Femur (tissue), 1 donor: ENCODE measurements around the gene UBAC1.

Experiments
- DNase-seq: peaks from one replicate; pipeline ENCODE4 v3.0.0-alpha.2; 2017

Gene UBAC1

DNA sequence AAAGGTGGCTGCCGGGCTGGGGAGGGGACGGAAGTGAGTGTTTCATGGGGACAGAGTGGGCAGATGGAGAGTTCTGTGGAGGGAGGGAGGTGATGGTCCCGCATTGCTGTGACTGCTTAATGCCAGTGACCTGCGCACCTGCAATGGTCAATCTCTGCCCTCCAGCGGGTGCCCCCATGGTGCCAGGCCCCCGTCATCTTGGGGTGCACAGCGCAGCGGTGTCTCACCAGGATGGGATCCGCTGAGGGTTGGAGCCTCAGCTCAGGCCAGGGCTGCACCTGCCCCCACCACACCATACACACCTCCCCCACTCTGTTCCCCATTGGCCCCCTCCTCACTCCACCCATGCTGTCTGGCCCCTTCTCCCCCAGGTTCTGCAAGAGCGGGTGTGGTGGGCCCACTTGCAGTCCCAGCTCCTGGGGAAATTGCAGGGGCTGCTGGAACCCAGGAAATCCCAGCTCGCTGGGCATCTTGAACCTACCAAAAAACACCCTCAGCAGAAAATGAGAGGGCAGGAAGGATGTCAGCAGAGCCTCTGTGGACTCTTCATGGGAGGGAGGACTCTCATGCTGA lies 41.8 kb downstream of the UBAC1 start:
- DNase-seq, result no peak

DNA sequence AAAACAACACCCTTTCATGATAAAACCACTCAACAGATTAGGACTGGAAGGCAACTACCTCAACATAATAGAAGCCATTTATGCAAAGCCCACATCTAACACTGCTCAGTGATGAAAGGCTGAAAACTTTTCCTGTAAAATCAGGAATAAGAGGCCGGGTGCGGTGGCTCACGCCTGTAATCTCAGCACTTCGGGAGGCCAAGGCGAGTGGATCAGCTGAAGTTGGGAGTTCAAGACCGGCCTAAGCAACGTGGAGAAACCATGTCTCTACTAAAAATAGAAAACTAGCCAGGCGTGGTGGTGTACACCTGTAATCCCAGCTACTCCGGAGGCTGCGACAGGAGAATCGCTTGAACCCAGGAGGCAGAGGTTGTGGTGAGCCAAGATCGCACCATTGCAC lies 44.9 kb downstream of the UBAC1 start:
- DNase-seq, result peak; percentile 2

DNA sequence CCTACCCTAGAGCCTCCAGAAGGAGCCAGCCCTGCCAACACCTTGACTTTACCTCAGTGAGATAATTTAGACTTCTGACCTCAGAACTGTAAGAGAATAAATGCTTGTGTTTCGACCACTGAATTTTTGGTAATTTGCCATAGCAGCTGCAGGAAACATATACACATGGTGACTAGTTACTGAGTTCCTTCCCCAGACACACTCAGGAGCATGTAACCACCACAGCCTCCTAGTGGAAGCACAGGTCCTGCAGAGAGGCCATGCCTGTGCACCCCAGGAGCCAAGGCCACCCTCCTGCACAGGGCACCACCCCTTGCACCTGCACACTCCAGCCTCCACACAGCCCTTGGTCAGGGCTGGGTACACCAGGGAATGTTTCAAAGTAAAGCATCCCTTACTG lies 46.3 kb downstream of the UBAC1 start:
- DNase-seq, result no peak

DNA sequence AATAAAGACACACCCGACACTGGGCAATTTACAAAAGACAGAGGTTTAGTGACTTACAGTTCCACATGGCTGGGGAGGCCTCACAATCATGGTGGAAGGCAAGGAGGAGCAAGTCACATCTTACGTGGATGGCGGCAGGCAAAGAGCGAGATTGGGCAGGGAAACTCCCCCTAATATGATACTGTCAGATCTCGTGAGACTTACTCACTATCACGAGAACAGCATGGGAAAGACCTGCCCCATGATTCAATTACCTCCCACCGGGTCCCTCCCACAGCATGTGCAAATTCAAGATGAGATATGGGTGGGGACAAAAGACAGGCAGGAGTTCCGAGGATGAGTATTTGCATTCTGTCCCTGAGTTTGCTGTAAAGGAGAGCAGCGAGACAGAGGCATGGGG lies 49.9 kb downstream of the UBAC1 start:
- peak; percentile 10 for DNase-seq

DNA sequence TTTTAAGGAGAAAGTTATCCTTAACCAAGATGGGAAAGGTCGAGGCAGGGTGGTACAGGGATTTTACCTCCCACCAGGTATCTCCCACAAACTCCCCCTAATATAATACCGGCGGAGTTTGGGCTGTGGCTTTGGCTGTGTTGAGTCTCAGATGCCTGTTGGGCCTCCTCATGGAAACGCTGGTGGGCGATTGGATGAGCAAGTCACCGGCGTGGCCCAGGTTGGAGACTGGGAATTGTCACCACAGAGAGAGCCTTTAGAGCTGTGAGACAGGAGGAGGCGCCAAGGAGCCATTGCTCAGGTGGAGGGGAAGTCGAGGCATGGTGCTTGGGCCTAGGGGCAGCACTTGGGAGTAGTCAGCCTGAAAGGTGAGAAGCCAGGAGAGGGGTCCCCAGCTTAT lies 50.4 kb downstream of the UBAC1 start:
- peak; percentile 8 for DNase-seq

DNA sequence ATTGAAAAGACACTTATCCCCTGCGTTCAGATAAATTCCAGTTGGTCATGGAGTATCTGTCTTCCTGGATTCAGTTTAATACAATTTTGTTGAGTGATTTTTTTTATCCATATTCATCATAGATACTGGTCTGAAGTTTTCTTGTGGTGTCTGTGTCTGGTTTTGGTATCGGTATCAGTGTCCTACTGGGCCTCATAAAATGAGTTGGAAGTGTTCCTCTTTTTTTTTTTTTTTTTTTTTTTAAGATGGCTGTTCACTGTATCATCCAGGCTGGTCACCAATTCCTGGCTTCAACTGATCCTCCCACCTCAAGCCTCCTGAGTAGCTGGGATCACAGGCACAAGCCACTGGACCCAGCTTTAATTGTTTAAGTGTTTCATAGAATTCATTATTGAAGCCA lies 51.0 kb downstream of the UBAC1 start:
- no peak for DNase-seq

DNA sequence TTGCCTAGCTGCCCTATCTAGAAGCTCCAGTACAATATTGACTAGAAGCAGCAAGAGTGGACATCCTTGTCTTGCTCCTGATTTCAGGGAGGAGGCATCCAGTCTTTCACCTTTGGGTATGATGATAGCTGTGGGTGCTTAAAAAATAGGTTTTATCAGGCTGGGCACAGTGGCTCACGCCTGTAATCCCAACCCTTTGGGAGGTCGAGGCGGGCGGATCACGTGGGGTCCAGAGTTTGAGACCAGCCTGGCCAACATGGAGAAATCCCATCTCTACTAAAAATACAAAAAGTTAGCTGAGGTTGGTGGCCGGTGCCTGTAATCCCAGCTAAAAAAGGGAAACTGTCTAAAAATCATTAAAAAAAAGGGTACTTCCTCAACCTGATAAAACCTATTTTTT lies 51.8 kb downstream of the UBAC1 start:
- DNase-seq, result peak; percentile 1

DNA sequence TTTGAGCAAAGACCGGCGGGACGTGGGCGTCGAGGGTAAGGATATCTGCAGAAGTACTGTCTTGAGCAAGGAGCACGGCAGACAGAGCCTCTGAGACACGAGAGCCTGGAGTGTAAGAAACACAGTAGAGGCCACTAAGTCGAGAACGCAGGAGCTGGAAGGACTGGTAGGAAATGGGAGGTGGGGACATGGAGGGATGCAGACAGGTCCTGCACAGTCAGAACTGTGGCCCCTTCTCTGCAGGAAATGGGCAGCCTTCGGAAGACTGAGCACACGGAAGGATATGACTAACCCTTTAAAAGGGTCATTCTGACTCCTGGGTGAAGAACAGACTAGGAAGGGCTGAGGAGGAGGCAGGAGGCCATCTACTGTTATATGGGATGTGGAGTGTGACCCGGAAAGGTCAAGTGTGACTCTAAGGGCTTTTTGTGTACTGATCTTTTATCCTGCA lies 52.4 kb downstream of the UBAC1 start:
- DNase-seq, result peak; percentile 15

DNA sequence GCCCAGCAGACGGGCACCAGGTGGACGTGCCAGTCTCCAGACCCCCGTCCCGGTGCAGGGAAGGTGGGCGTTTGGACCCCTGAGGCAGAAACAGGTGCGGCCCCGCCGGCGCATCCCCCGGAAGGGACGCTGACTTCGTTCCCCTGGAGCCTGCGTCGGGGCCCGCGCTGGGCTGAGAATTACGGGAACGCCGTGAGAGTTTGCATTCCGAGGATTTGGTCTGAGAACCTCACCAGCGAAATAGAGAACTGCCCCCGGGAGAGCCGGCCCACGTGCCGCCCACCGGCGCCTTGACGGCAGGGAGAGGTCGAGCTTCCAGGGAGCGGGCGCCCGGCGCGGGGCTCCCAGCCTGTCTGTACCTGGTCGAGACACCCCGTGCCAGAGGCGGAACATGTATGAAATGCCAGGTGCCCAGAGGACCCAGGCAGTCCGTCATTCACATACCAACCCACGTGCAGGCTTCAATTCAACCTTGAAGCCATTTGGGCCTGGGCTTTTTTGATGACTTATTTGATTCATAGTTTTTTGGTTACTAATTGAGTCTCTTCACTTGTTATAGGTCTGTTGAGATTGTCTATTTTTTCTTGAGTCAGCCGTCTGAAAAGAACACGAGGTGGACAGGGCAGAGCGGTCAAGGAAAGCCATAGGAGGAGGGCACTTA lies 53.0 kb downstream of the UBAC1 start:
- DNase-seq, result no peak

DNA sequence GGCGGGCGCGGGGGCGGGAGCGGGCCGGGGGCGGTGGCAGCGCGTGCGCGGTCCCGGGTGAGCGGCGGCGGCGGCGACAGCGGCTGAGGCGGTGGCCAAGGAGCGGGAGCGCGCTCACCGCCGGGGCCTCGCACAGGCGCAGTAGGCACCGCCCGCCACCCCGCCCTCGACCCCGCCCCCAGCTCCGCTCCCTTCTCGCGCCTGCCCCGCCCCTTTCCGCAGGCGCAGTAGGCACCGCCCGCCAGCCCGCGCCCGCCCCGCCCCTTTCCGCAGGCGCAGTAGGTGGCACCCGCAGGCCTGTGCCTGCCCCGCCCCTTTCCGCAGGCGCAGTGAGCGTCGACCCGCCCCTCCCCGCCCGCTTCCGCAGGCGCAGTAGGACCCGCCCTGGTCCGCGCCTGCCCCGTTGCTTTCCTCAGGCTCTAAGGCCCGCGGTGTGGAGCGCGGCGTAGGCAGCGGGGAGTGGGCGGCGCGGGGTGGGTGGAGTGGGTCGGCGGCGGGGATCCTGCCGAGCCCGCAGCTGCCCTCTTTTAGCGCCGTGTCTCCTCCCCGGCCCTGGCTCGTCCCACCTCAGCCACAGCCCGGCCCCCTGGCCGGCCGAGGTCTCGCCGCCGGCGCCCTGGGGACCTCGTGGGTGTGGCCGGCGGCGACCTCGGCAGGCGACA lies 53.6 kb downstream of the UBAC1 start, which contains the start of gene CAMSAP1:
Gene CAMSAP1, minus strand, starts transcription at position 116 of the 662 bp plus-strand sequence. CDS start 387 bp downstream, outside the sequence.
- DNase-seq, result peak; percentile 98

DNA sequence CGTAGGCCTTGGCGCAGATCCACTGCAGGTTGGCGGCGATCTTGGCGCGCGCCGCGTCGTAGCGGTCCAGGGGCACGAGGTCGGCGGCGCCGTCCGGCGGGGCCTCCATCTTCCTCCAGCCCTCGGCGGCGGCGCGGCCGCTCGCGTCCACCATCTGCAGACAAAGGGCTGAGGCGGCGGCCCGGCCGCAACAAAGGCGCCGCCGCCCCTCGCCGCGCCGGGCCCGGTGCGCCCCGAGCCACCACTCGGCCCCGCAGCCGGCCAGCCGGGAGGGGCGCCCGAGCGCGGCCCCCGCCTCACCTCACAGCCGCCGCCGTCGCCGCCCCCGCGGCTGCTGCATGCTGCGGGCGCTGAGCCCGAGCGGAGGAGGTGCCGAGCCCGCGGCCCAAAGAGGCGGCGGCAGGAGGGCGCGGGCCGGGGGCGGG lies 54.2 kb downstream of the UBAC1 start:
- DNase-seq, result no peak

DNA sequence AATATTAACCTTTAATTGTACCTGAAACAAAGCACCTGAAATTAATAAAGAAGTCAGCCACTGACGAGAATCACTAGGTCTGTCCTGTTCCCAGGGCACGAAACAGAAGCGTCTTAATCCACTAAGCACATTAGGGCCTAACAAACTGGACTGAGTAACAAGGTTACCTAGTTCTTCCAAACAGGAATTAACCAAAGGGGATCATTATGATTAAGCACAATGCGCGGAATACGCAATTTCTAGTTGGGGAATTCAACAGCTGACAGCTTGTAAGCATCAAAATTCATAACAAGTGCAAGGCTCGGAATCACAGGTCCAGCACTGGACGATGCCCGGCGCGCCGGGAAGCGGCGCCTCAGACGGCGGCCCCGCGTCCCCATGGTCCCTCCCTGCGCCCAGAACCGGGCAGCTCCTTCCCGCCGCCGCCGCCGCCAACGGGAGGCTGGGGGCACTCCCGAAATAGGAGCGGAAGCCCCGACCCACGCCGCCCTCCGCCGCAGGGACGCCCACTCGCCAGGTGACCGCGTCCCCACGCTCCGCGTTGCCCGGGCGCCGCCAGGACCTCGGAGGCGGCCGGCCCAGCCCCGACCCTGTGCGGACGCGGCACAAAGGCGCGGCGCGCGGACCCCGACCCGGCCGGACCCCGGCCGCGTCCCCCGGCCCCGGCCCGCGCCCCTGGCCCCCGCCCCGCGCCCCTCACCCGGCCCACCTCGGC lies 54.7 kb downstream of the UBAC1 start:
- DNase-seq, result peak; percentile 25

DNA sequence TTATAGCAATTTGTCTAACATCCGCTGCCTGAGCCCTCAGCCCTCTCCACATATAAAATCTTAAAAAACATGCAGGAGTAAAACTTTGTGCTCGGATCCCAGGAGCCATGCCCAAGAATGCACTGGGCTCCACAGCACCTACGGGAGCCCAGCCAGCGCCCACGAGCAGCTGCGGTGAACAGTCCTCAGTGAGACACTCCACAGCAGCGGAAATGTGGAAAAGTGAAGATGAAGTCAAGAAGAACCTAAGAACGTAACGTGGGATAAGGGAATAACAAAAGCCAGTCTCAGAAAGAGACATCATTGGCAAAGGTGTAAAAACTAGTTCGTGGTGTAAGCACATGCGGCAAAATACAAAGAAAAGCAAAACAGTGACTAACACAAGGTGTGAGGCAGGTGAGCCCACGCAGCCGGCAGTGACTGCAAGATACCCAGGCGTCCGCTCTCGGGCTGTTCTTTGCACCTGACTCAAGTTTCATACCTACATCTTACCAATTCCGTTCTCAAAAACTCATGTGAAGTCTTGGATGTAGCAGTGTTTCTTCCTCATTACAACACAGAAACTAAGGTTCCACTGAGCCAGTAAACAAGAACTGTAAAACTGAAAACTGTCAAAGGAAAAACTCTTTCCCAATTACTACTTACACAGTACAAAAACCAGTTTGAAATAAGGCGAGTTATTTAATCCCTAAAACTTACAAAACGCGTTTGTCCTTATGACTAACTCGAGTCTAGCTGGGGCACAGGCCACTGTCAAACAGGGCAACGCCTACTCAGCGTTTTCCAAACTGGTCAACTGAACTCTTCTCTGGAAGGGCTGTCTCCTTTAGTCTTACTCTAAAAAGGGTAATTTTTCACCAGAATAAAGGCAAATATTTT lies 55.6 kb downstream of the UBAC1 start:
- DNase-seq, result peak; percentile 18

DNA sequence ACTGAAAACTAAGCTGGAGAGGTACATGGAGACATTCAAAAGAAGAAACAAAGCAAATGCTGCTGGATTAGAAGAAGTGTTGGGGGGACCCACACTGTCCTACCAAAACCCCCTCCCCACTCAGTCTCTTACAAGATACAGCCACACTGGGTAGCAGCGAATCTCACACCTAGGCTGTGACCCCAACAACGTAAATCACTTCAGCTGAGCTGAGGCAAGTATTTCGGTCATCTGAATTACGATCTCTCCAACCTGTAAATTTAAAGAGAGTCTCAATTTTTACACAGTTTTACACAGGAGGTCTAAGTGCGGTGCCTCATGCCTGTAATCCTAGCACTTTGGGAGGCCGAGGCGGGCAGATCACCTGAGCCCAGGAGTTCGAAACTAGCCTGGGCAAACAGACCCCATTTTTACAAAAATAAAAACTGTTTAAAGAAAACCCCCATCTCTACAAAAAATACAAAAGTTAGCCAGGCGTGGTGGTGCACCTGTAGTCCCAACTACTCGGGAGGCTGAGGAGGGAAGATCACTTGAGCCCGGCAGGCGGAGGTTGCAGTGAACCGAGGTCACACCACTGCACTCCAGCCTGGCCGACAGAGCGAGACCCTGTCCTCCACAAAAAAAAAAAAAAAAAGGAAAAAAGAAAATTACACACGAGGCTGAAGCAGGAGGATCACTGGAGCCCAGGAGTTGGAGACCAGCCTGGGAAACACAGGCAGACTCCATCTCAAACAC lies 57.2 kb downstream of the UBAC1 start:
- DNase-seq, result peak; percentile 5

DNA sequence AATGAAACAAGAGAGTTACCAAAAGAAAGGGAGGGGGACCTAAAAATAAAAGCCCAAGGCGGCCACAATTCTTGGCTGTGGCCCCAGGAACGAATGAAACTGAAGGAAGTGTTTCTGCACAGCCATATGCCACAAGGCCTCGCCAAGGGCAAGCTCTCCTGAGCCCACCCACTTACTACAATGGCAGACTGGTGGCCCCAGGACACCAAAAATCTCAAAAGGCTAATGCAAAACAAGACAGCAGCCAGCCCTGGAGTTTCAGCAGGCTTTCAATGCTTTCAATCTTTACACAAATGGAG lies 57.9 kb downstream of the UBAC1 start:
- peak; percentile 6 for DNase-seq

DNA sequence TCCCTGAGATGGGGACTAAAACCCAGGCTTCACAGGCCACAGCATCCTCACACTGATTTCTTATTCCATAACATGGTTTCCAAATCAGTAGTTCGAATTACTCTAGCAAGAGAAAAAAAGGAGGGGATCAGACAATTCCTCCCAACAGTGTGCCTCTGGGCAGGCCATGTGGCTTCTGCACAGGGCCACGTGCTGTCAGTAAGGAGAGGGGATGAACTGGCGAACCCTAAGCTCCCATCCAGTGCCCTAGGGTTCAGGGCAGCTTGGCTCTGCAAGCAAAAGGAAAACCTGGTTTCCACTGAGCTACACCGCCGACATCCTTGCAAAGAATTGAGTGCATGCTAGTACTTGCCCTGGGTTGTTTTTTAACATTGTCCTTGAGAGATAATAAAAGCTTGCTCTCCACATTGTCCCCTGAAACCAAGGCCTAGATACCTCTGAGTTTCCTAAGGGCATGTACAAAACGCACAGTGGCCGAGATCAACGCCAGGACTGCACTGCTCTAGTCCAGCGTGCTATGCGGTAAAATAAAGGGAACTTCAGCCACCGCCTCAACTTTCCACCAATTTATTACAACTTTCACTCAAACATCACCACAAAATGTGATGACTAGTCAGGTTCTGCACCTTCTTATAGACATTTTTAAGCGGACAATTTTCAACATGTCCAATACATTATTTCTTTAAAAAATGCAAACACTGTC lies 58.4 kb downstream of the UBAC1 start:
- peak; percentile 5 for DNase-seq

DNA sequence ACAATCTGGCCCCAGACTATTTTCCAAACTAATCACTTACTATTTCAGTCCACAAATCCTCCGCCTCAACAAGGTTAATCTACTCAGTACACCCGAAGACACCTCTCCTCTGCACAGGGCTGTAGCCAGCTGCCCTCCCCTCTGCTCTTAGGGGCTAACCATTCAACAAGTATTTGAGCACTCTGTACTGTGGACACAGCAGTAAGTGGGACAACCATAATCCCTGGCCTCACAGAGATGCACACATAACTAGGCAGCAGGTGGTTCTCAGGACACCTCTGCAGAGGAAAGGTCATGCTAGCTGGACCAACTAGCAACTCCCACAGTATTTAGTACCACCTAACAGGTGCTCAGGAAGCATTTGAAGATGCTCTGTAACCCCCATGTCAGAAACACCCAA lies 59.3 kb downstream of the UBAC1 start:
- peak; percentile 2 for DNase-seq

DNA sequence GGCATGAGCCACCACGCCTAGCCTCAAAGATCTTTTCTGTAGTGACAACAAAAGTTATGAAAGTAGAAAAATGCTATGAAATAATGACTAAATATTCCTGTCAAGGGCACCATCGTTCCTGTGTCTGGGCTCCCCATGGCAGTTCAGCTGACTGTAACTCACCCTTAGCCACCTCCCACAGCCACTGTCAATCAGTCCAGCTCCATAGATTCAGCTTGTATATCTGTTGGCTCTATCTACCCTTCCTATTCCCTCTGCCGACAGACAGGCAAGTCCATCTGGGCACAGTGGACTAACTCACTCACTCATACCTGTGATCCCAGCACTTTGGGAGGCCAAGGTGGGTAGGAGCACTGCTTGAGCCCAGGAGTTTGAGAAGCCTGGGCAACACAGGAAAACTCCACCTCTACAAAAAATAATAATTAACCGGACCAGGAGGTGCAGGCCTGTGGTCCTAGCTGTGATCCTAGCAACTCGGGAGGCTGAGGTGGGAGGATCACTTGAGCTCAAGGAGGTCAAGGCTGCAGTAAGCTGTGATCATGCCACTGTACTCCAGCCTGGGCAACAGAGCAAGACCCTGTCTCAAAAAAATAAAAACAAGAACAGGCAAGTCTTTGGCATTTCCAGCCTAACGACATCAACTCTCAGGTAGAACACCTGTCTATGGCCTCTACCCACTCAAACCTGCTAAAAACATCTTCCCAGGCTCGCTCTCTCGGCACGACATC lies 60.0 kb downstream of the UBAC1 start:
- DNase-seq, result no peak

DNA sequence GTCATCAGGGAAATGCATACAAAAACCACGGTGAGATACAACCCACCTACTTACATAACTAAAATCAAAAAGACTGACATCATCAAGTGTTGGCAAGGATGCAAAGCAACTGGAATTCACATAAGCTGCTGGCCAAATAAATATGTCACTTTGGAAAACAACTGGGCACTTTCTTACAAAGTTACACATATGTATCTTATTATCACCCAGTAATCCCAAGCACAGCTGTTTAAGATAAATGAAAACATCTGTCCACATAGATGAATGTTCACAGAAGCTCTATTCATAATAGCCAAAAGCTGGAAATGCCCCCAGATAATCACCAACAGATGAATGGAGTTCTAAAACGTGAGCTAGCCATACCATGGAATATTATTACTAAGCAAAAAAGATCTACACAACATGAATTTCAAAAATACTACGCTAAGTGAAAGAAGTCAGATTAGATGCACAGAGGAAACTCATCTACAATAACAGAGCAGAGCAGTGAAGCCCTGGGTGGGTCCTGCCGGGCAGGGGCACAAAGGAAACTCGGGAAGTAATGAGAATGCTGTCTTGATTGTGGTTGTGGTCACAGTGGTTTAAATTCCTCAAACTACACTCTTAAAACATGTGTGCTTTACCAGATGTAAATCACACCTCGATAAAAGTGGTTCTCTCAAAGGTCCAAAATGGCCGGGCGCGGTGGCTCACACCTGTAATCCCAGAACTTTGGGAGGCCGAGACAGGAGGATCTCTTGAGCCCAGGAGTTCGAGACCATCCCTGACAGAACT lies 62.4 kb downstream of the UBAC1 start:
- no peak for DNase-seq

DNA sequence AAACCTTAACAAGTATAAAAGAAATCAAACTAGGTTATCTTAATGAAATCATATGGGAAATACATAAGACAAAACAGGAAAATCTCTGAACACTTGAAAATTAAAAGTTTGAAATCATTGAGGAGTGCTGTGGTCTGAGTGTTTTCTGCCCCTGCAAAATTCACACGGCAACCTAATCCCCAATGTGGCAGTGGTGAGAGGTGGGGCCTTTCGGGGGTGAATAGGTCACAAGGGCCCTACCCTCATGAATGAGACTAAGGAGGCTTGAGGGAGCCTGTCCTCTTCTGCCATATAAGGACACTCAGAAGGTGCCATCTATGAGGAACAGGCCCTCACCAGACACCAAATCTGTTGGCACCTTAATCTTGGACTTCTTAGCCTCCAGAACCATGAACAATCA lies 64.5 kb downstream of the UBAC1 start:
- no peak for DNase-seq
